Spinal cord (tissue), 10 donors: ENCODE measurements around the gene ZNF467. TPM values are rescaled to one million over a fixed set of nuclear protein-coding genes. Genes with fewer than 3 reads are reported as not detected.

ENCODE experiments used
- DNase-seq, 6 donors: peaks; one replicate each; pipeline versions ENCODE4 v3.0.0 to v3.0.0-alpha.2; 2013 to 2015; ENCODE audit warnings: low spot score in 6 of 6, low read depth in 4 of 6
- H3K27ac ChIP-seq: one replicate; pipeline ENCODE4 v1.5.1; 2013; ENCODE audit warnings: low read depth, low read length, control low read depth
- H3K27me3 ChIP-seq: one replicate; pipeline ENCODE4 v1.6.1; 2013; ENCODE audit warnings: low read length; ENCODE audit not compliant: control insufficient read depth, insufficient read depth
- H3K36me3 ChIP-seq: one replicate; pipeline ENCODE4 v1.6.1; 2013; ENCODE audit warnings: low read length; ENCODE audit not compliant: control insufficient read depth, insufficient read depth
- H3K4me1 ChIP-seq: one replicate; pipeline ENCODE4 v1.6.1; 2013; ENCODE audit warnings: low read length; ENCODE audit not compliant: control insufficient read depth, insufficient read depth
- H3K4me3 ChIP-seq: one replicate; pipeline ENCODE4 v1.5.1; 2013; ENCODE audit warnings: low read depth, low read length, control low read depth
- H3K9me3 ChIP-seq: one replicate; pipeline ENCODE4 v1.6.1; 2013; ENCODE audit warnings: low read length; ENCODE audit not compliant: control insufficient read depth, insufficient read depth
- WGBS: methylation state at CpG from one replicate; pipeline ENCODE4 v1.1.5; 2013; ENCODE audit warnings: missing lambda C conversion rate; ENCODE audit not compliant: insufficient coverage; 5-methylcytosine and 5-hydroxymethylcytosine counted together
- polyA plus RNA-seq, 2 donors: library from polyadenylated mRNA; unstranded; fragments of 120-200 nt; gene quantifications; one replicate each; pipeline ENCODE4 v1.2.1, GENCODE V29; 2013; ENCODE audit not compliant: insufficient read length in 2 of 2
- total RNA-seq, 2 donors: library from RNA; depleted of rRNA in 1 of 2; stranded (reverse); fragments of 120-200 nt in 1 of 2; fragments of >200 nt in 1 of 2; gene quantifications; one replicate each; pipeline versions ENCODE4 v1.2.3 to v1.2.4, GENCODE V29; 2013 to 2014
- donor health status: healthy.

The ZNF467 gene
- total and polyA plus RNA-seq, 4 donors = 2.8 to 17.5 (median 7.8) TPM

DNA sequence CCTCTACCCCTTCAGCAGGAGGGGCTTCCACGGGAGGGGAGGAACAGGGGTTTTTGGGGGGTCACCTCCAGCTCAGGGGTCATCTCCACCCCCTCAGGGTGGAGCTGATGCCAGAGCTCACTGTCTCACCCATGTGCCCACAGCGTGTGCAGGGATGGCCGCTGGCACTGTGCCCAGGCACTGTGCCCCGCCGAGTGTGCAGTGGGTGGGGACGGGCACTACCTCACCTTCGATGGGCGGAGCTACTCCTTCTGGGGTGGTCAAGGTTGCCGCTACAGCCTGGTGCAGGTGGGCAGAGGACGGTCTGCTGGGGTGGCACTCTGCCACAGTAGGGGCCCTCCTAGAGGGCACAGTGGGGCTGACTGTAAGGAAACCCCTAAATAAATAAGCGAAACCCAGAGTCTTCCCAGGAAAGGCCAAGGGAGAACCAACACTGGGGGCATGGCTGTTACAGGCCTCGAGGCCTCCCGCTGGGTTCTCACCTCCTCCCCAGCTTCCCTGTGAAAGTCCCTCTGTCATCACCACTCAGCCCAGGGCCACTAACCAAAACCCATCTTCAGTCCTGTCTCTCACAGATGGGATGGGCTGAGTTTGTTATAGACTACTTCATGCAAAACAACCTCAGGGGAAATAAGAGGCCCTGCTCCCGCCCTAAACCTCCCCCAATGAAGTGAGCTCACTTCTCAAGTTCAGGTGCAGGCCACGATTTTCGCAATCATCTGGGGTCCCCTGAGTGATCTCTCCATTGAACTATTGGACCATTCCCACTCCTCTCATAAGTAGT, 7.4 kb upstream of the ZNF467 start:
- Histone ChIP-seq H3K36me3 (peaks cover 3% of the 10 kb centered on the region), H3K9me3 (no peaks in the 10 kb centered on the region), H3K4me3 (no peak overlapping the region), H3K27me3 (no peaks in the 10 kb centered on the region), H3K27ac (no peak overlapping the region), H3K4me1 (peaks cover 35% of the 10 kb centered on the region)
- DNase-seq = no peak
- WGBS = 80% methylated on average over 8 of the region's 16 CpGs

- H3K27me3 ChIP-seq = no peaks in the 10 kb centered on the region
- WGBS = 84% methylated on average over 10 of the region's 17 CpGs
- no peak overlapping the region for H3K27ac ChIP-seq
- H3K9me3 ChIP-seq = no peaks in the 10 kb centered on the region
- DNase-seq = no peak
- peaks cover 39% of the 10 kb centered on the region for H3K4me1 ChIP-seq
- H3K36me3 ChIP-seq = peaks cover 3% of the 10 kb centered on the region
- no peak overlapping the region for H3K4me3 ChIP-seq
These were observed 6.7 kb upstream of the ZNF467 start for GRCh38 chr7:149780056-149780455.

DNA sequence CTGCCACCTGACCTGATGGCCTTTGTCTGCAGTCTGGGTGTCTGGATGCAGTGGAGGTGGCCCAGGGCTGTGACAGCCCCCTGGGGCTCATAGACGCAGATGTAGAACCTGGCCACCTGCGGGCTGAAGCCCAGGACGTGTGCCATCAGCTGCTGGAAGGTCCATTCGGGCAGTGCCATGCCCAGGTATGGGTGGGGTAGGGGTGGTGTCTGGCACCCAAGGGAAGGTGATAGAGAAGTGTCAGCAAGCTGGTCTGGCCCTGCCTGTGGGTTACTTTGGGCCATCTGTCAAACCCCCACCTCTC, 6.1 kb upstream of the ZNF467 start:
- no peak overlapping the region for H3K4me3 ChIP-seq
- peaks cover 3% of the 10 kb centered on the region for H3K36me3 ChIP-seq
- H3K4me1 ChIP-seq = peaks cover 45% of the 10 kb centered on the region
- H3K27me3 ChIP-seq = no peaks in the 10 kb centered on the region
- no peak for DNase-seq
- 90% methylated on average over 3 of the region's 4 CpGs for WGBS
- no peaks in the 10 kb centered on the region for H3K9me3 ChIP-seq
- H3K27ac ChIP-seq = no peak overlapping the region

- Histone ChIP-seq H3K9me3 (no peaks in the 10 kb centered on the region), H3K4me1 (peaks cover 50% of the 10 kb centered on the region), H3K27ac (no peak overlapping the region), H3K36me3 (peaks cover 3% of the 10 kb centered on the region), H3K27me3 (no peaks in the 10 kb centered on the region), H3K4me3 (no peak overlapping the region)
- 73% methylated on average over 8 of the region's 11 CpGs for WGBS
- no peak for DNase-seq
These were observed 5.5 kb upstream of the ZNF467 start for GRCh38 chr7:149778696-149779501.

DNA sequence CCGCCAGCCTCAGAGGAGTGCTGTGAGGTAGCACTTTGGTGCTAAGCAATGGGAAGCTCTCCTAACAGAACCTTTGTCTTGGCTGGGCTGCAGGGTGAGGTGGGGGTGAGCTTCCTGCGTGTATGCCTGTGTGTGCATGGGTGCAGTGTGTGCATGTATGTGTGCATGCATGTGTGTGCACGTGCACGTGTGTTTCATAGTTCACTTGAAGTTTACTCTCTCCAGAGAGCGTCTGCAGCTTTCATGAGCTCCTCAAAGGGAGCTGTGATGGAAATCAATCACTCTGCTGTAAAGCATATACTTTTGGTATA, 4.9 kb upstream of the ZNF467 start:
- H3K9me3 ChIP-seq = no peaks in the 10 kb centered on the region
- no peak overlapping the region for H3K4me3 ChIP-seq
- DNase-seq = no peak
- no peak overlapping the region for H3K27ac ChIP-seq
- H3K36me3 ChIP-seq = peaks cover 3% of the 10 kb centered on the region
- WGBS = 77% methylated on average over 4 of the region's 5 CpGs
- H3K27me3 ChIP-seq = no peaks in the 10 kb centered on the region
- H3K4me1 ChIP-seq = peaks cover 48% of the 10 kb centered on the region

DNA sequence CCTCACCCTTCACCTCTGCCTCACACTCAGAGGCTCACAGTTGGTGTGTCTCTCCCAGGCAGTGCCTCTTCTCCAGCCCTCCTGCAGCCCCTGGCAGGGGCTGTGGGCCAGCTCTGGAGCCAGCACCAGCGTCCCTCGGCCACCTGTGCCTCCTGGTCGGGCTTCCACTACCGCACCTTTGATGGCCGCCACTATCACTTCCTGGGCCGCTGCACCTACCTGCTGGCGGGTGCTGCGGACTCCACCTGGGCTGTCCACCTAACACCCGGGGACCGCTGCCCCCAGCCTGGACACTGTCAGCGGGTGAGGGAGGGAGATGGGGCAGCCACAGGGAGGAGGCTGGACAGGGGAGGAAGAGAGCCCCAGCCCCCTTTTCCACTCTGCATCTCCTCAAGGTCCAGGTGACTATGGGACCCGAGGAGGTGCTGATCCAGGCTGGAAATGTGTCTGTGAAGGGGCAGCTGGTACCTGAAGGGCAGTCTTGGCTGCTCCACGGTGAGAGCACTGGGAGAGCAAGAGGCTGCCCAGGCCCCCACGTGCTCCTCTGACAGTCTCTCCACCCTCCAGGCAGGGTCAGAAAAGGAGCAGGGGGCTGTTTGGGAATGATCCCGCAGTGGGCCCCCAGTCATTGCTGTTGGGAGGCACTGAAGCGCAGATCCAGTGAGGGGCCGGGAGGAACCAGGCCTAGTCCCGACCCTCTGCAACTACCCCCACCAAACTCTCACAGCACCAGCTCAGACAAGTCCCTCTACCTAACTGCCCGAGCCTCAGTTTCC, 4.4 kb upstream of the ZNF467 start:
- 86% methylated on average over 16 of the region's 19 CpGs for WGBS
- no peak overlapping the region for H3K4me3 ChIP-seq
- peaks cover 46% of the 10 kb centered on the region for H3K4me1 ChIP-seq
- no peak overlapping the region for H3K27ac ChIP-seq
- H3K27me3 ChIP-seq = no peaks in the 10 kb centered on the region
- peaks cover 2% of the 10 kb centered on the region for H3K36me3 ChIP-seq
- DNase-seq = no peak
- no peaks in the 10 kb centered on the region for H3K9me3 ChIP-seq

DNA sequence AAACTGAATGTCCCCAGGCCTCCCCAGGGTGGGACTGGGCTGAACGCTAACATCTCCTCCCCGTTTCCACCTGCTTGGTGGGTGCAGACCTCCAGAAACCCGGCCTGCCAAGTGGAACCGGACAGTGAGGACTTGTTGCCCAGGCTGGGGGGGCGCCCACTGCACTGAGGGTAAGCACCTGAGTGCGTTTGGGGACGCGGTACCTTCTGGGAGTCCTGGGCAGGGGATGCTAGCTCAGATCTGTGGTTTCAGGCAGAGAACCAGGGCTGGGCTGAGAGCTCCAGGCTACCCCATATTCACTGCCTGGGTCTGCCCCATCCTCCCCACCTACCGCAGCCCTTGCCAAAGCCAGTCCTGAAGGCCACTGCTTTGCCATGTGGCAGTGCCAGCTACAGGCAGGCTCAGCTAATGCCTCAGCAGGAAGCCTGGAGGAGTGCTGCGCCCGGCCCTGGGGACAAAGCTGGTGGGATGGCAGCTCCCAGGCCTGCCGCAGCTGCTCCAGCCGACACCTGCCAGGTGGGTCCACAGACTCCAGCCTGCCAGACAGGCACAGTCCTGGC, 3.5 kb upstream of the ZNF467 start:
- no peak for DNase-seq
- Histone ChIP-seq H3K27me3 (no peaks in the 10 kb centered on the region), H3K4me3 (no peak overlapping the region), H3K9me3 (no peaks in the 10 kb centered on the region), H3K4me1 (peaks cover 48% of the 10 kb centered on the region), H3K36me3 (no peaks in the 10 kb centered on the region), H3K27ac (no peak overlapping the region)
- WGBS = 87% methylated on average over 13 of the region's 13 CpGs

GRCh38 chr7:149776289-149776688, 2.9 kb upstream of the ZNF467 start:
- Histone ChIP-seq H3K9me3 (no peaks in the 10 kb centered on the region), H3K4me3 (no peak overlapping the region), H3K36me3 (no peaks in the 10 kb centered on the region), H3K27me3 (no peaks in the 10 kb centered on the region), H3K27ac (no peak overlapping the region), H3K4me1 (peaks cover 50% of the 10 kb centered on the region)
- peak in 1 of 6 donors; percentile 17 for DNase-seq
- WGBS = 44% methylated on average over 9 of the region's 12 CpGs

GRCh38 chr7:149775176-149775556, 1.8 kb upstream of the ZNF467 start:
- no peak overlapping the region for H3K4me3 ChIP-seq
- no peaks in the 10 kb centered on the region for H3K36me3 ChIP-seq
- 79% methylated on average over 2 of the region's 5 CpGs for WGBS
- no peak for DNase-seq
- H3K9me3 ChIP-seq = no peaks in the 10 kb centered on the region
- H3K27me3 ChIP-seq = no peaks in the 10 kb centered on the region
- peaks cover 57% of the 10 kb centered on the region for H3K4me1 ChIP-seq
- no peak overlapping the region for H3K27ac ChIP-seq
